T-cell (primary cell): ENCODE results near the gene FBLN2. TPM values are rescaled to one million over a fixed set of nuclear protein-coding genes. Genes with fewer than 3 reads are reported as not detected.

Experiments used
- ATAC-seq, 4 experiments: fragments of 200-7000 bp in 3 of 4; fragments of 150-1000 bp in 1 of 4; cut with Tn5 transposase; replicated peaks in 1 of 4; 1 replicate in 3 of 4; 2 replicates in 1 of 4; pipeline ENCODE4 v1.10.0; 2021; ENCODE audit warnings: moderate library complexity in 3 of 4, mild to moderate bottlenecking in 2 of 4, moderate number of reproducible peaks in 1 of 4
- CTCF ChIA-PET, 2 donors: fragments of 300-600 bp; sonication (Branson Sonifier 250); formaldehyde crosslinking; loops; one replicate each; lab custom pipeline; 2022; ENCODE audit warnings: antibody characterized with exemption in 2 of 2; lab: Charles Lee
- POLR2A ChIA-PET, 2 donors: fragments of 300-600 bp; sonication (Branson Sonifier 250); formaldehyde crosslinking; loops; one replicate each; lab custom pipeline; 2022; ENCODE audit warnings: antibody characterized with exemption in 2 of 2; lab: Charles Lee
- DNase-seq, 35 experiments: peaks; one replicate each; pipeline versions ENCODE4 v3.0.0 to v3.0.0-alpha.2; 2013 to 2023
- H3K27ac ChIP-seq: one replicate; pipeline ENCODE4 v1.5.1; 2013; ENCODE audit warnings: low read length
- H3K27me3 ChIP-seq, 2 experiments: replicated peaks in 1 of 2; 1 replicate in 1 of 2; 2 replicates in 1 of 2; pipeline versions ENCODE4 v1.6.1 to v1.7.0; 2013; ENCODE audit warnings: low read length in 1 of 2, mixed read lengths in 1 of 2; ENCODE audit not compliant: control insufficient read depth in 2 of 2, insufficient read depth in 2 of 2; ENCODE audit errors: extremely low read depth in 1 of 2
- H3K36me3 ChIP-seq, 2 donors: 1 replicate in 1 of 2; 2 replicates in 1 of 2; pipeline versions ENCODE4 v1.6.1 to v1.7.0; 2013; ENCODE audit warnings: low read length in 1 of 2; ENCODE audit not compliant: control insufficient read depth in 2 of 2, insufficient read depth in 1 of 2; ENCODE audit errors: extremely low read depth in 1 of 2
- H3K4me1 ChIP-seq, 2 experiments: 1 replicate in 1 of 2; 2 replicates in 1 of 2; pipeline versions ENCODE4 v1.6.1 to v1.7.0; 2013; ENCODE audit warnings: low read length in 2 of 2, mixed read lengths in 1 of 2; ENCODE audit not compliant: insufficient read depth in 2 of 2, control insufficient read depth in 1 of 2; ENCODE audit errors: extremely low read depth in 1 of 2
- H3K4me3 ChIP-seq, 2 donors: 1 replicate in 1 of 2; 2 replicates in 1 of 2; pipeline versions ENCODE4 v1.5.1 to v1.7.0; 2013; ENCODE audit warnings: mild to moderate bottlenecking in 2 of 2, low read length in 1 of 2, moderate library complexity in 1 of 2; ENCODE audit not compliant: control insufficient read depth in 1 of 2; ENCODE audit errors: extremely low read depth in 1 of 2
- H3K9me3 ChIP-seq: 2 replicates; pipeline ENCODE4 v1.7.0; 2013
- H3K27ac Mint-ChIP-seq, 2 donors: one replicate each; pipeline ENCODE4 v1.8.0; 2020 to 2021; ENCODE audit warnings: mild to moderate bottlenecking in 2 of 2, mixed read lengths in 2 of 2
- H3K27me3 Mint-ChIP-seq, 2 donors: one replicate each; pipeline ENCODE4 v1.8.0; 2021 to 2022; ENCODE audit warnings: mixed read lengths in 2 of 2
- H3K36me3 Mint-ChIP-seq: one replicate; pipeline ENCODE4 v1.8.0; 2021; ENCODE audit warnings: mixed read lengths
- H3K4me1 Mint-ChIP-seq, 3 donors: one replicate each; pipeline ENCODE4 v1.8.0; 2020 to 2022; ENCODE audit warnings: mixed read lengths in 3 of 3, mild to moderate bottlenecking in 1 of 3
- H3K4me3 Mint-ChIP-seq, 3 donors: one replicate each; pipeline ENCODE4 v1.8.0; 2020 to 2022; ENCODE audit warnings: mild to moderate bottlenecking in 3 of 3, mixed read lengths in 3 of 3, moderate library complexity in 3 of 3
- H3K9me3 Mint-ChIP-seq, 3 donors: one replicate each; pipeline ENCODE4 v1.8.0; 2020 to 2022; ENCODE audit warnings: mixed read lengths in 3 of 3
- WGBS: methylation state at CpG from one replicate; pipeline ENCODE4 v1.1.5; 2013; ENCODE audit warnings: missing lambda C conversion rate; ENCODE audit not compliant: insufficient coverage; 5-methylcytosine and 5-hydroxymethylcytosine counted together
- total RNA-seq, 35 experiments: library from RNA in 6 of 35; stranded (reverse) in 6 of 35; fragments of 120-200 nt in 1 of 35; gene quantifications; one replicate each; pipeline versions ENCODE4 v1.2.1 to v1.2.4 and lab custom pipeline; 2013 to 2026

FBLN2 gene
- total RNA-seq, 5 donors from 2014 or later (not counting 1 experiment from before 2014, with no cell fraction given): 1.5 to 5.8 (median 2.8) TPM

DNA sequence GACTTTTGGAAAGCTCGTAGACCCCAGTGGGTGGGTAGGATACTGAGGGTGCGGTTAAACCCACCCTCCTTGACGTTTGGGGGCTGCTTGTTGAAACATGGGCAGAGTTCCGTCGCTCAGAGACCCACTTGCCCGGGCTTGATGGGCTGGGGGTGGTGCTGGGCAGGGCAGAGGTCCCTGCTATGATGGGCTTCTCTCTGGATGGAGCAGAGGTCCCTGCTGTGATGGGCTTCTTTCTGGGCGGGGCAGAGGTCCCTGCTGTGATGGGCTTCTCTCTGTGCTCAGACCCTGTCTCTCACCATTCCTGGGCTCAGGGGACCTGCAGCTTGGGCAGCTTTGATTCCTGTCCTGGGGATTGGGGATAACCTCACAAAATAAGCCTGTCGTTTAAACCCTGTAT, 45.2 kb downstream of the FBLN2 start:
- H3K9me3 ChIP-seq: no peaks in the 10 kb centered on the region
- DNase-seq: no peak
- peaks cover 0 to 33% of the 10 kb centered on the region in 2 experiments for H3K27me3 ChIP-seq
- H3K4me3 ChIP-seq: no peak overlapping the region
- no peaks in the 10 kb centered on the region for H3K4me1 Mint-ChIP-seq
- no peaks in the 10 kb centered on the region for H3K36me3 ChIP-seq
- ATAC-seq: no peak
- CTCF ChIA-PET: no interaction called here
- WGBS: 55% methylated on average over 5 of the region's 8 CpGs
- H3K27me3 Mint-ChIP-seq: peaks cover 6 to 15% of the 10 kb centered on the region in 2 donors
- H3K4me1 ChIP-seq: no peaks in the 10 kb centered on the region
- no peak overlapping the region for H3K4me3 Mint-ChIP-seq
- H3K9me3 Mint-ChIP-seq: no peaks in the 10 kb centered on the region
- no peak overlapping the region for H3K27ac ChIP-seq
- POLR2A ChIA-PET: no interaction called here
- H3K27ac Mint-ChIP-seq: no peak overlapping the region
- no peaks in the 10 kb centered on the region for H3K36me3 Mint-ChIP-seq

DNA sequence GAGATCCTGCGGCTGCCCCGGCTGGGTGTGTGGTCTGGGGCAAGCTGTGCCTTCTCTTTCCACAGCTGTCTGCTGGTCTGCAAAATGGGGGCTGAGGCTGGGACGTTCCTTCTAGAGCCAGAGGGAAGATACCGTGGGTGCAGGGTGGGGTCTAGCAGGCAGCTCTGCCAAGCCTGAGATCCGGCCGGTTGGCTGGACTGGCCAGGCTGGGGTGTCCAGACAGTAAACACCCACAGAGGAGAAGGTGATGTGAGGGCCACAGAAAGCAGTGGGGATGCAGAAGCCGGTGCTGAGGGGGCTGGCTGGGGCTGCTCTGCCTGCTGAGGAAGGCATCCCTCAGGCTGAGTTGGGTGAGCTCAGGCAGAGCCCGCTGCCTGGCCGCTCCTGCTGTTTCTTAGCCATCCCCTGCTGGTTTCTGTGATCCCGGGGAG, 46.1 kb downstream of the FBLN2 start:
- 80% methylated on average over 9 of the region's 10 CpGs for WGBS
- no peak for DNase-seq
- Mint-ChIP-seq H3K9me3 (no peaks in the 10 kb centered on the region), H3K36me3 (no peaks in the 10 kb centered on the region), H3K27me3 (peaks cover 7 to 17% of the 10 kb centered on the region in 2 donors), H3K4me1 (no peaks in the 10 kb centered on the region), H3K27ac (no peak overlapping the region), H3K4me3 (no peak overlapping the region)
- no peaks in the 10 kb centered on the region for H3K36me3 ChIP-seq
- H3K27me3 ChIP-seq: peaks cover 0 to 40% of the 10 kb centered on the region in 2 experiments
- no peaks in the 10 kb centered on the region for H3K9me3 ChIP-seq
- no peak for ATAC-seq
- no peak overlapping the region for H3K27ac ChIP-seq
- H3K4me1 ChIP-seq: no peaks in the 10 kb centered on the region
- POLR2A ChIA-PET: no interaction called here
- no peak overlapping the region for H3K4me3 ChIP-seq
- CTCF ChIA-PET: no interaction called here

DNA sequence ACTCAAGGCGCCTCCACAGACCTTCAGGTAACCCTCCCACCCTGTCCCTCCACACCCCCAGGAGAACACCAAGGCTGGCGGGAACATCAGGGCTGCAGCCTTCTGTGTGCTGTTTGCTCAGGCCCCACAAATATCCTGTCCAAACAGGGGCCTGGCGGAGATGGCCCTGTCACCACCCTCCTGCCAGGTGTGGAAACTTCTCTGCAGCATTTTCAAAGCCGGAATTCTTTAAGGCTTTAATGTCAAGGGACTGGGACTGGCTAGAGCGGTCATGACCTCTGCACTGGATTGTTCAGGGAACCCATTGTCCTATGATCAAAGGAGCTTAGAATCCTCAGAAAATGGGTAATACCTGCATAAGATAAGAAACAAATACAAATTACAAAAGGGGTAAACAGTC, 46.6 kb downstream of the FBLN2 start:
- H3K9me3 Mint-ChIP-seq: no peaks in the 10 kb centered on the region
- no peak overlapping the region for H3K27ac Mint-ChIP-seq
- no peak overlapping the region for H3K4me3 Mint-ChIP-seq
- Histone ChIP-seq H3K36me3 (no peaks in the 10 kb centered on the region), H3K9me3 (no peaks in the 10 kb centered on the region), H3K4me3 (no peak overlapping the region), H3K4me1 (no peaks in the 10 kb centered on the region), H3K27me3 (peaks cover 0 to 44% of the 10 kb centered on the region in 2 experiments), H3K27ac (no peak overlapping the region)
- no peaks in the 10 kb centered on the region for H3K36me3 Mint-ChIP-seq
- no peaks in the 10 kb centered on the region for H3K4me1 Mint-ChIP-seq
- no peak for ATAC-seq
- DNase-seq: no peak
- H3K27me3 Mint-ChIP-seq: peaks cover 7 to 17% of the 10 kb centered on the region in 2 donors
- POLR2A ChIA-PET: no interaction called here
- 85% methylated on average over 3 of the region's 5 CpGs for WGBS
- CTCF ChIA-PET: no interaction called here

DNA sequence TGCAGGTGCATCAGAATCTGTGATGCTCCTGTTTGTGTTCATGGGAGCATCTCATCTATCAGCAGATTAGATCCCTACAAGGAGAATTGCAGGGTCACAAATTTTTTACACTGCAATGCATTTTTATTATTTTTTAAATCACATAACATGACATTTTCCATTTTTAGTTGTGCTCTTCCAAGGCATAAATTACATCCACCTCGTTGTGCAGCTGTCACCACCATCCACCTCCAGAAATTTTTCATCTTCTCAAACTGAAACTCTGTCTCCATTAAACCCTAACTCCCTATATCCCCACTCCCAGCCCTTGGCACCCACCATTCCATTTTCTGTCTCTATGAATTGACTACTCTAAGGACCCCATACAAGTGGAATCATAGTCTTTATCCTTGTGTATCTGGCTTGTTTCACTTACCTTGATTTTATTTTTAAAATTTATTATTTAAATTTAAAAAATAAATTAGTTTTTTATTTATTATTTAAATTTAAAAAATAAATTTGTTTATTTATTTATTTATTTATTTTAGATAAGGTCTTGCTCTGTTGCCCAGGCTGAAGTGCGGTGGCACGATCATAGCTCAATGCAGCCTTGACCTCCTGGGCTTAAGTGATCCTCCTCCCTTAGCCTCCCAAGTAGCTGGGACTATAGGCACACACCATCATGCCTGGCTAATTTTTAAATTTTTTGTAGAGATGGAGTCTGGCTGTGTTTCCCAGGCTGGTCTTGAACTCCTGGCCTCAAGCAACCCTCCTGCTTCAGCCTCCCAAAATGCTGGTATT, 47.7 kb downstream of the FBLN2 start:
- 38% methylated on average over 1 of the region's 3 CpGs for WGBS
- Mint-ChIP-seq H3K27me3 (peaks cover 7 to 17% of the 10 kb centered on the region in 2 donors), H3K4me1 (no peaks in the 10 kb centered on the region), H3K4me3 (no peak overlapping the region), H3K36me3 (no peaks in the 10 kb centered on the region), H3K9me3 (no peaks in the 10 kb centered on the region), H3K27ac (no peak overlapping the region)
- POLR2A ChIA-PET: no interaction called here
- Histone ChIP-seq H3K4me1 (no peaks in the 10 kb centered on the region), H3K4me3 (no peak overlapping the region), H3K27ac (no peak overlapping the region), H3K9me3 (no peaks in the 10 kb centered on the region), H3K27me3 (peaks cover 0 to 44% of the 10 kb centered on the region in 2 experiments), H3K36me3 (no peaks in the 10 kb centered on the region)
- ATAC-seq (no peak), DNase-seq (no peak)
- CTCF ChIA-PET: no interaction called here

DNA sequence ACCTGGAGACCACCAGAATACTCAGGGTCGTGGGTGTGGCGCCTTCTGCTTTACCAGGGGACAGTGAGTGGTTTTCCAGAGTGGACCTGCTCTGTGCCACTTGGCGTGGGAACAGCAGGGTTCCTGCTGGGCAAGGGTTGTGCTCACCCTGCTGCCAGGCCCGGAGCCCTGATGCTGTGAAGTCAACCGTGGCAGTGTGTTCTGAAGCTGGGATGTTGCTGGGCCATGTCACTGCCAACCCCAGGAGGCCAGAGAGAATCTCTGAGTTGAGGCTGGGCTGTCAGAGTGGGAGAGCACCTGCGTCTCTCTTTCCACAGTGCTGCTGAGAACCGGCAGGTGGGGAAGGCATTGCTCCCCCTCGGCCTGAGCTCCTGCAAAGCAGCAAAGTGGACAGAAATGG, 48.7 kb downstream of the FBLN2 start:
- DNase-seq (no peak), ATAC-seq (no peak)
- H3K4me1 Mint-ChIP-seq: no peaks in the 10 kb centered on the region
- Histone ChIP-seq H3K4me1 (no peaks in the 10 kb centered on the region), H3K9me3 (no peaks in the 10 kb centered on the region), H3K27me3 (peaks cover 0 to 44% of the 10 kb centered on the region in 2 experiments), H3K36me3 (no peaks in the 10 kb centered on the region), H3K4me3 (no peak overlapping the region), H3K27ac (no peak overlapping the region)
- peaks cover 7 to 17% of the 10 kb centered on the region in 2 donors for H3K27me3 Mint-ChIP-seq
- ChIA-PET CTCF (no interaction called here), POLR2A (no interaction called here)
- WGBS: 65% methylated on average over 8 of the region's 8 CpGs
- no peaks in the 10 kb centered on the region for H3K36me3 Mint-ChIP-seq
- H3K9me3 Mint-ChIP-seq: no peaks in the 10 kb centered on the region
- no peak overlapping the region for H3K27ac Mint-ChIP-seq
- no peak overlapping the region for H3K4me3 Mint-ChIP-seq

DNA sequence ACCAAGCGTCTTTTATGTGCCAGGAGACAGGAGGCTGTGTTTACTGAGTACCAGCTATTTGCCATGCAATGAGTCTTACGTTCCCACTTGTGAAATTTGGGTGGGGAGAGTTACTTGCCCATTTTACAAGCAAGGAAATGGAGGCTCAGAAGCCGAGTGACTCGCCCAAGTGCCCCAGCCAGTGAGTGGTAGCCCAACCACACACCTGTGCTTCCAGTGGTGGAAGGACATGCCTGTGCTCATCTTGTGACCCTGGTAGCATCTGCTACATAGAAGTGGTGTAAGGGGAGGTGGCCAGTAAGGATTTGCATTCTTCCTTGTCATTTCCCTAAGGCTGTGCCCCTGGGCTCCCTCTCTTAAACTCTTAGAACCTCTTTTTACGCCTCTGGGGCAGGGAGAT, 49.3 kb downstream of the FBLN2 start:
- WGBS: 83% methylated on average over 3 of the region's 5 CpGs

More for the DNA sequence above, 49.3 kb downstream of the FBLN2 start:
- ChIA-PET CTCF (no interaction called here), POLR2A (no interaction called here)
- Histone ChIP-seq H3K4me3 (no peak overlapping the region), H3K27ac (no peak overlapping the region), H3K27me3 (peaks cover 0 to 44% of the 10 kb centered on the region in 2 experiments), H3K36me3 (no peaks in the 10 kb centered on the region), H3K4me1 (no peaks in the 10 kb centered on the region), H3K9me3 (no peaks in the 10 kb centered on the region)
- Mint-ChIP-seq H3K36me3 (no peaks in the 10 kb centered on the region), H3K4me3 (no peak overlapping the region), H3K9me3 (no peaks in the 10 kb centered on the region), H3K27ac (no peak overlapping the region), H3K4me1 (no peaks in the 10 kb centered on the region), H3K27me3 (peaks cover 7 to 17% of the 10 kb centered on the region in 2 donors)
- ATAC-seq: no peak
- DNase-seq: no peak
